SJSA1 (cell line): ENCODE results near the gene CCSER1. TPM values are rescaled to one million over a fixed set of nuclear protein-coding genes. Genes with fewer than 3 reads are reported as not detected.

Experiments
- DNase-seq, 2 experiments: peaks; one replicate each; pipeline ENCODE4 v3.0.0-alpha.2; 2015 to 2020; ENCODE audit warnings: low spot score in 2 of 2, low read depth in 1 of 2
- H3K27ac ChIP-seq: fragments of 250-450 bp; sonication (Bioruptor Pico); 2 replicates; pipeline ENCODE4 v1.5.1; 2020; ENCODE audit warnings: mild to moderate bottlenecking, moderate library complexity
- H3K27me3 ChIP-seq: fragments of 250-450 bp; sonication (Bioruptor Pico); replicated peaks from 2 replicates; pipeline ENCODE4 v1.5.1; 2020; ENCODE audit warnings: mild to moderate bottlenecking, moderate library complexity
- H3K36me3 ChIP-seq: fragments of 250-450 bp; sonication (Bioruptor Pico); 2 replicates; pipeline ENCODE4 v1.5.1; 2020; ENCODE audit warnings: mild to moderate bottlenecking
- H3K4me1 ChIP-seq: fragments of 250-450 bp; sonication (Bioruptor Pico); replicated peaks from 2 replicates; pipeline ENCODE4 v1.6.1; 2021; ENCODE audit warnings: mild to moderate bottlenecking
- H3K4me3 ChIP-seq: fragments of 250-450 bp; sonication (Bioruptor Pico); 2 replicates; pipeline ENCODE4 v1.5.1; 2020; ENCODE audit warnings: mild to moderate bottlenecking
- H3K9me3 ChIP-seq: fragments of 250-450 bp; sonication (Bioruptor Pico); replicated peaks from 2 replicates; pipeline ENCODE4 v1.5.1; 2020; ENCODE audit warnings: mild to moderate bottlenecking
- total RNA-seq: library from RNA; depleted of rRNA; stranded (reverse); fragments of >200 nt; shearing (Covaris generic); gene quantifications from 2 replicates; pipeline ENCODE4 v1.2.3, GENCODE V29; 2014

Gene CCSER1
- total RNA-seq, 1 experiment from 2014 or later, result not detected

GRCh38 chr4:90733211-90733610 is 606.0 kb downstream of the CCSER1 start:
- H3K36me3 ChIP-seq, result no peaks in the 10 kb centered on the region
- no peak overlapping the region for H3K27ac ChIP-seq
- H3K9me3 ChIP-seq, result no peaks in the 10 kb centered on the region
- H3K4me3 ChIP-seq, result no peak overlapping the region
- no peaks in the 10 kb centered on the region for H3K27me3 ChIP-seq
- H3K4me1 ChIP-seq, result peaks cover 6% of the 10 kb centered on the region
- DNase-seq, result no peak

- H3K27ac ChIP-seq, result peak overlapping the region; percentile 94
- no peaks in the 10 kb centered on the region for H3K27me3 ChIP-seq
- peak in 1 of 2 experiments; percentile 48 for DNase-seq
- peaks cover 8% of the 10 kb centered on the region for H3K4me1 ChIP-seq
- no peaks in the 10 kb centered on the region for H3K9me3 ChIP-seq
- no peaks in the 10 kb centered on the region for H3K36me3 ChIP-seq
- no peak overlapping the region for H3K4me3 ChIP-seq
Measured at GRCh38 chr4:90745176-90745575, 618.0 kb downstream of the CCSER1 start.

- DNase-seq, result no peak
Measured at GRCh38 chr4:90753068-90753467, 625.9 kb downstream of the CCSER1 start.

GRCh38 chr4:90757534-90758060 is 630.4 kb downstream of the CCSER1 start:
- DNase-seq, result no peak
- no peaks in the 10 kb centered on the region for H3K4me1 ChIP-seq

More at GRCh38 chr4:90753068-90753467, 625.9 kb downstream of the CCSER1 start:
- H3K36me3 ChIP-seq, result no peaks in the 10 kb centered on the region
- H3K27me3 ChIP-seq, result no peaks in the 10 kb centered on the region
- H3K27ac ChIP-seq, result no peak overlapping the region
- H3K4me3 ChIP-seq, result no peak overlapping the region
- no peaks in the 10 kb centered on the region for H3K9me3 ChIP-seq
- no peaks in the 10 kb centered on the region for H3K4me1 ChIP-seq

GRCh38 chr4:90760059-90760458 is 632.9 kb downstream of the CCSER1 start:
- no peaks in the 10 kb centered on the region for H3K4me1 ChIP-seq
- H3K4me3 ChIP-seq, result no peak overlapping the region
- no peaks in the 10 kb centered on the region for H3K36me3 ChIP-seq
- H3K9me3 ChIP-seq, result no peaks in the 10 kb centered on the region
- no peak overlapping the region for H3K27ac ChIP-seq
- H3K27me3 ChIP-seq, result no peaks in the 10 kb centered on the region
- DNase-seq, result no peak

More at GRCh38 chr4:90757534-90758060, 630.4 kb downstream of the CCSER1 start:
- Histone ChIP-seq H3K4me3 (no peak overlapping the region), H3K27ac (no peak overlapping the region), H3K9me3 (no peaks in the 10 kb centered on the region), H3K27me3 (no peaks in the 10 kb centered on the region), H3K36me3 (no peaks in the 10 kb centered on the region)

GRCh38 chr4:90766837-90767236 is 639.6 kb downstream of the CCSER1 start:
- Histone ChIP-seq H3K4me3 (no peak overlapping the region), H3K27me3 (no peaks in the 10 kb centered on the region), H3K9me3 (no peaks in the 10 kb centered on the region), H3K36me3 (no peaks in the 10 kb centered on the region), H3K27ac (no peak overlapping the region), H3K4me1 (no peaks in the 10 kb centered on the region)
- no peak for DNase-seq

GRCh38 chr4:90769251-90769650 is 642.1 kb downstream of the CCSER1 start:
- DNase-seq, result no peak
- Histone ChIP-seq H3K4me3 (no peak overlapping the region), H3K27me3 (no peaks in the 10 kb centered on the region), H3K4me1 (no peaks in the 10 kb centered on the region), H3K36me3 (no peaks in the 10 kb centered on the region), H3K27ac (no peak overlapping the region), H3K9me3 (no peaks in the 10 kb centered on the region)

- no peaks in the 10 kb centered on the region for H3K36me3 ChIP-seq
- no peaks in the 10 kb centered on the region for H3K9me3 ChIP-seq
- H3K4me1 ChIP-seq, result no peaks in the 10 kb centered on the region
- H3K4me3 ChIP-seq, result no peak overlapping the region
- DNase-seq, result no peak
- no peak overlapping the region for H3K27ac ChIP-seq
- H3K27me3 ChIP-seq, result no peaks in the 10 kb centered on the region
Measured at GRCh38 chr4:90780193-90780592, 653.0 kb downstream of the CCSER1 start.

GRCh38 chr4:90786602-90787001 is 659.4 kb downstream of the CCSER1 start:
- no peaks in the 10 kb centered on the region for H3K27me3 ChIP-seq
- H3K36me3 ChIP-seq, result no peaks in the 10 kb centered on the region
- H3K4me1 ChIP-seq, result no peaks in the 10 kb centered on the region
- H3K4me3 ChIP-seq, result no peak overlapping the region
- H3K9me3 ChIP-seq, result no peaks in the 10 kb centered on the region
- no peak for DNase-seq
- H3K27ac ChIP-seq, result no peak overlapping the region

- Histone ChIP-seq H3K9me3 (no peaks in the 10 kb centered on the region), H3K27me3 (no peaks in the 10 kb centered on the region), H3K4me1 (no peaks in the 10 kb centered on the region), H3K4me3 (no peak overlapping the region), H3K36me3 (no peaks in the 10 kb centered on the region), H3K27ac (no peak overlapping the region)
- no peak for DNase-seq
Measured at GRCh38 chr4:90792696-90793095, 665.5 kb downstream of the CCSER1 start.

- H3K9me3 ChIP-seq, result no peaks in the 10 kb centered on the region
Measured at GRCh38 chr4:90798948-90799347, 671.8 kb downstream of the CCSER1 start.

GRCh38 chr4:90799895-90800294 is 672.7 kb downstream of the CCSER1 start:
- H3K27me3 ChIP-seq, result no peaks in the 10 kb centered on the region
- no peak overlapping the region for H3K4me3 ChIP-seq
- no peak overlapping the region for H3K27ac ChIP-seq
- no peaks in the 10 kb centered on the region for H3K4me1 ChIP-seq
- no peaks in the 10 kb centered on the region for H3K9me3 ChIP-seq
- DNase-seq, result no peak
- no peaks in the 10 kb centered on the region for H3K36me3 ChIP-seq

More at GRCh38 chr4:90798948-90799347, 671.8 kb downstream of the CCSER1 start:
- no peak for DNase-seq
- Histone ChIP-seq H3K27me3 (no peaks in the 10 kb centered on the region), H3K4me3 (no peak overlapping the region), H3K36me3 (no peaks in the 10 kb centered on the region), H3K27ac (no peak overlapping the region), H3K4me1 (no peaks in the 10 kb centered on the region)

GRCh38 chr4:90815569-90815968 is 688.4 kb downstream of the CCSER1 start:
- Histone ChIP-seq H3K4me1 (no peaks in the 10 kb centered on the region), H3K9me3 (no peaks in the 10 kb centered on the region), H3K27me3 (no peaks in the 10 kb centered on the region), H3K36me3 (no peaks in the 10 kb centered on the region), H3K27ac (no peak overlapping the region), H3K4me3 (no peak overlapping the region)
- DNase-seq, result no peak

GRCh38 chr4:90816754-90817153 is 689.6 kb downstream of the CCSER1 start:
- Histone ChIP-seq H3K27ac (no peak overlapping the region), H3K4me1 (no peaks in the 10 kb centered on the region), H3K27me3 (no peaks in the 10 kb centered on the region), H3K9me3 (no peaks in the 10 kb centered on the region), H3K36me3 (no peaks in the 10 kb centered on the region), H3K4me3 (no peak overlapping the region)
- DNase-seq, result no peak
